ENCODE measurements around the gene PRICKLE1.

Gene PRICKLE1

GRCh38 chr12:42510823-42511222, 78.7 kb downstream of the PRICKLE1 start:
- no peaks in the 10 kb centered on the region for H3K27me3 ChIP-seq (replicated peaks; ENCODE audit: control insufficient read depth, insufficient read depth, low read length)
- no peak for DNase-seq (ENCODE audit: extremely low read depth, insufficient read length)
- no peak for TF ChIP-seq CTCF (IDR thresholded peaks at IDR 0.05; ENCODE audit: insufficient read depth, low read length, poor library complexity, severe bottlenecking)
- no peak overlapping the region for H3K4me3 ChIP-seq (replicated peaks; ENCODE audit: low read depth, low read length)
- no peaks in the 10 kb centered on the region for H3K36me3 ChIP-seq (ENCODE audit: control insufficient read depth, insufficient read depth, low read length)

- no peak for DNase-seq (ENCODE audit: extremely low read depth, insufficient read length)
- Histone ChIP-seq H3K4me3 (replicated peaks; ENCODE audit: low read depth, low read length) (no peak overlapping the region), H3K36me3 (ENCODE audit: control insufficient read depth, insufficient read depth, low read length) (no peaks in the 10 kb centered on the region), H3K27me3 (replicated peaks; ENCODE audit: control insufficient read depth, insufficient read depth, low read length) (no peaks in the 10 kb centered on the region; the same call in none of the 2 replicates)
- TF ChIP-seq CTCF (IDR thresholded peaks at IDR 0.05; ENCODE audit: insufficient read depth, low read length, poor library complexity, severe bottlenecking) = no peak
Observed at GRCh38 chr12:42508913-42509460, 80.6 kb downstream of the PRICKLE1 start.

GRCh38 chr12:42507565-42507964, 82.0 kb downstream of the PRICKLE1 start:
- DNase-seq (ENCODE audit: extremely low read depth, insufficient read length) = no peak
- Histone ChIP-seq H3K4me3 (replicated peaks; ENCODE audit: low read depth, low read length) (no peak overlapping the region), H3K27me3 (replicated peaks; ENCODE audit: control insufficient read depth, insufficient read depth, low read length) (no peaks in the 10 kb centered on the region; the same call in none of the 2 replicates), H3K36me3 (ENCODE audit: control insufficient read depth, insufficient read depth, low read length) (no peaks in the 10 kb centered on the region)
- TF ChIP-seq CTCF (IDR thresholded peaks at IDR 0.05; ENCODE audit: insufficient read depth, low read length, poor library complexity, severe bottlenecking) = no peak

GRCh38 chr12:42507081-42507480, 82.5 kb downstream of the PRICKLE1 start:
- no peaks in the 10 kb centered on the region for H3K36me3 ChIP-seq (ENCODE audit: control insufficient read depth, insufficient read depth, low read length)
- no peak overlapping the region for H3K4me3 ChIP-seq (replicated peaks; ENCODE audit: low read depth, low read length)
- no peaks in the 10 kb centered on the region; the same call in none of the 2 replicates for H3K27me3 ChIP-seq (replicated peaks; ENCODE audit: control insufficient read depth, insufficient read depth, low read length)
- TF ChIP-seq CTCF (IDR thresholded peaks at IDR 0.05; ENCODE audit: insufficient read depth, low read length, poor library complexity, severe bottlenecking) = no peak
- no peak for DNase-seq (ENCODE audit: extremely low read depth, insufficient read length)

GRCh38 chr12:42504049-42504448, 85.5 kb downstream of the PRICKLE1 start:
- Histone ChIP-seq H3K4me3 (replicated peaks; ENCODE audit: low read depth, low read length) (no peak overlapping the region), H3K27me3 (replicated peaks; ENCODE audit: control insufficient read depth, insufficient read depth, low read length) (no peaks in the 10 kb centered on the region; the same call in none of the 2 replicates), H3K36me3 (ENCODE audit: control insufficient read depth, insufficient read depth, low read length) (no peaks in the 10 kb centered on the region)
- DNase-seq (ENCODE audit: extremely low read depth, insufficient read length) = no peak
- no peak for TF ChIP-seq CTCF (IDR thresholded peaks at IDR 0.05; ENCODE audit: insufficient read depth, low read length, poor library complexity, severe bottlenecking)

- no peak for TF ChIP-seq CTCF (IDR thresholded peaks at IDR 0.05; ENCODE audit: insufficient read depth, low read length, poor library complexity, severe bottlenecking)
- Histone ChIP-seq H3K4me3 (replicated peaks; ENCODE audit: low read depth, low read length) (no peak overlapping the region), H3K36me3 (ENCODE audit: control insufficient read depth, insufficient read depth, low read length) (no peaks in the 10 kb centered on the region), H3K27me3 (replicated peaks; ENCODE audit: control insufficient read depth, insufficient read depth, low read length) (no peaks in the 10 kb centered on the region; the same call in none of the 2 replicates)
- no peak for DNase-seq (ENCODE audit: extremely low read depth, insufficient read length)
Observed at GRCh38 chr12:42502682-42503081, 86.9 kb downstream of the PRICKLE1 start.

Data from GM06990 (cell line).